ENCODE data around the gene CORIN. TPM values are rescaled to one million over a fixed set of nuclear protein-coding genes. Genes with fewer than 3 reads are reported as not detected.

Gene CORIN
- total and polyA plus RNA-seq, 10 of the 15 experiments (the other 5 are each of a cell fraction or from before 2014, with no cell fraction given) = 0.02 to 0.45 (median 0.09) TPM; not detected in 3

DNA sequence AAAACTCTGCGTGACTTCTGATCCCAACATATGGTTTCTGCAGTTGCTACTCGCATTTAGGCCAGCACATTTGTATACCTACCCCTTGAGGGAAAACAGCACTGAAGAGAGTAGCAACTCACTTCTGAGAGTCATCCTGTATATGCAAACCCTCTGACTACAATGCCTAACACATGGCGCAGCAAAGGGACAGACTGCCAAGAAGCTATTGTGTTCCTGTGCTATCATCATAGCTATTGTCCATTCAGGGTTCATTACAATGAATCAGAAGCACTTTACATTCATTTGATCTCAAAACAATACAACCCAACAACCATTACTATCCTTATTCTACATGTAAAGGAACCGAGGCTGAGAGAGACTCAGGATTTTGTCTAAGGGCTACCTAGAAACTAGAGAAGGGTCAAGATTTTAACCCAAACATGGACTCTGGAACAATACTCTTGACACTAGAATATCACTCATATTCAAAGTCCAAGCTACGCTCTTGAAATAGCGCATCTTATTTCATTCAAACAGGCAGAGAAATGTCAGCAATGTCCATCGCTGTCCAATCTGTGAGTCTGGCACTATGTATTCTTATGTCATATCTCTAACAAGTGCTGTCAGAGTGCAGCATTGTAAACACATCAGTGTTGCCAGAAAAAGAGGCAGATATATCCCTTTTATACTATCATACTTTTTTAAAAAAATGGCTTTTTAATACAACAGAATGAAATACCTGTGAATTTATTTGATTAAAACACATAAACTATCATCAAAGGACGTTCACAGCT, 173.6 kb downstream of the CORIN start:
- FAIRE-seq (no peak), ATAC-seq (no peak), DNase-seq (ENCODE audit: low read depth, low spot score) (no peak)
- ChIA-PET RAD21 (ENCODE audit: unreplicated experiment) (no interaction called here), POLR2A (no interaction called here), SMC1A (ENCODE audit: uncharacterized antibody, unreplicated experiment) (interaction anchor here (1.0 to 1.2 kb wide), 3 partner anchors 15 to 270 kb away, joined by 3 to 4 read pairs (median 3); no protein-coding TSS in a partner anchor), CTCF (interaction anchor here (0.6 to 2.4 kb wide), 4 partner anchors 8 to 269 kb away, joined by 3 to 7 read pairs (median 3); no protein-coding TSS in a partner anchor)
- no peaks in the 10 kb centered on the region for H3K9me3 ChIP-seq (replicated peaks; ENCODE audit: control insufficient read depth, insufficient read depth, low read length)
- in situ Hi-C loops (cut with MboI) (no loop called here), intact Hi-C loops (cut with micrococcal nuclease; ENCODE audit: unreplicated experiment) (no loop called here)
- H3K4me2 ChIP-seq (ENCODE audit: control insufficient read depth, insufficient read depth) = no peak overlapping the region
- TF ChIP-seq, protein P1, sequence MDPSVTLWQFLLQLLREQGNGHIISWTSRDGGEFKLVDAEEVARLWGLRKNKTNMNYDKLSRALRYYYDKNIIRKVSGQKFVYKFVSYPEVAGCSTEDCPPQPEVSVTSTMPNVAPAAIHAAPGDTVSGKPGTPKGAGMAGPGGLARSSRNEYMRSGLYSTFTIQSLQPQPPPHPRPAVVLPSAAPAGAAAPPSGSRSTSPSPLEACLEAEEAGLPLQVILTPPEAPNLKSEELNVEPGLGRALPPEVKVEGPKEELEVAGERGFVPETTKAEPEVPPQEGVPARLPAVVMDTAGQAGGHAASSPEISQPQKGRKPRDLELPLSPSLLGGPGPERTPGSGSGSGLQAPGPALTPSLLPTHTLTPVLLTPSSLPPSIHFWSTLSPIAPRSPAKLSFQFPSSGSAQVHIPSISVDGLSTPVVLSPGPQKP (IDR thresholded peaks at IDR 0.05; ENCODE audit: low read depth, low read length) = no peak
- TF ChIP-seq DPF2 (IDR thresholded peaks at IDR 0.05) (no peak), WRNIP1 (IDR thresholded peaks at IDR 0.05; ENCODE audit: borderline replicate concordance, low read depth, low read length) (no peak), GABPA (IDR thresholded peaks at IDR 0.05; ENCODE audit: low read depth) (no peak), RAD21 (IDR thresholded peaks at IDR 0.05; ENCODE audit: insufficient read depth, low read depth, low read length) (no peak), BACH1 (IDR thresholded peaks at IDR 0.05; ENCODE audit: borderline replicate concordance) (no peak), TCF7 (IDR thresholded peaks at IDR 0.05; ENCODE audit: borderline replicate concordance) (no peak), EZH2 (IDR thresholded peaks at IDR 0.05; ENCODE audit: borderline replicate concordance, control insufficient read depth, low read depth, low read length) (no peak), CBX3 (IDR thresholded peaks at IDR 0.05; ENCODE audit: borderline replicate concordance, low read depth) (no peak), SREBF2 (IDR thresholded peaks at IDR 0.05; ENCODE audit: low read length) (no peak), ZNF24 (IDR thresholded peaks at IDR 0.05) (no peak), NR2C2 (IDR thresholded peaks at IDR 0.05; ENCODE audit: borderline replicate concordance, control insufficient read depth, insufficient read length, low read depth) (no peak), CHD1 (IDR thresholded peaks at IDR 0.05; ENCODE audit: low read depth, low read length) (no peak), JUNB (IDR thresholded peaks at IDR 0.05) (no peak), IRF4 (IDR thresholded peaks at IDR 0.05; ENCODE audit: low read depth, low read length) (no peak), ZZZ3 (IDR thresholded peaks at IDR 0.05; ENCODE audit: control insufficient read depth, insufficient read length, low read depth) (no peak)
- H2AFZ ChIP-seq (ENCODE audit: control insufficient read depth, low read depth, low read length) = no peak overlapping the region
- H3K79me2 ChIP-seq (ENCODE audit: control insufficient read depth, insufficient read depth, low read length) = no peaks in the 10 kb centered on the region
- H3K4me3 ChIP-seq = no peak overlapping the region
- BruUV-seq (replicated peaks) = no TSS peak
- H3K36me3 ChIP-seq (ENCODE audit: control insufficient read depth in 2 of 2, insufficient read depth in 2 of 2, low read length in 1 of 2) = no peaks in the 10 kb centered on the region
- no peaks in the 10 kb centered on the region for H4K20me1 ChIP-seq (ENCODE audit: control insufficient read depth, insufficient read depth)
- no peaks in the 10 kb centered on the region; a peak in 1 of 4 replicates for H3K27me3 ChIP-seq (replicated peaks in 1 of 2; ENCODE audit: control insufficient read depth in 2 of 2, insufficient read depth in 2 of 2, low read length in 1 of 2)
- WGBS (ENCODE audit: insufficient coverage, insufficient replicate concordance, low lambda C conversion rate, missing lambda C conversion rate) = 51% methylated on average over 8 of the region's 8 CpGs
- H3K4me1 ChIP-seq (ENCODE audit: control insufficient read depth, insufficient read depth, low read length) = no peaks in the 10 kb centered on the region
- no peak overlapping the region for H3K27ac ChIP-seq (ENCODE audit: control insufficient read depth, insufficient read depth)
- H3K9ac ChIP-seq (ENCODE audit: control insufficient read depth, insufficient read depth, low read length) = no peak overlapping the region

Data from GM12878 (cell line).